Lower lobe of right lung (tissue), 2 donors: ENCODE results near the gene MOXD1. TPM values are rescaled to one million over a fixed set of nuclear protein-coding genes. Genes with fewer than 3 reads are reported as not detected.

Source experiments
- ATAC-seq, 2 donors: fragments of 200-7000 bp; cut with Tn5 transposase; one replicate each; pipeline ENCODE4 v1.9.1; 2020 to 2022; ENCODE audit warnings: mild to moderate bottlenecking in 2 of 2, moderate library complexity in 2 of 2
- DNase-seq: peaks from one replicate; pipeline ENCODE4 v3.0.0-alpha.2; 2020
- H3K27ac ChIP-seq: fragments of 200-600 bp; one replicate; pipeline ENCODE4 v1.8.0; 2022
- H3K27me3 ChIP-seq: fragments of 200-600 bp; one replicate; pipeline ENCODE4 v1.8.0; 2022; ENCODE audit warnings: low read depth
- H3K36me3 ChIP-seq: fragments of 200-600 bp; one replicate; pipeline ENCODE4 v1.8.0; 2022; ENCODE audit warnings: mild to moderate bottlenecking
- H3K4me1 ChIP-seq: fragments of 200-600 bp; one replicate; pipeline ENCODE4 v1.8.0; 2022
- H3K4me3 ChIP-seq: fragments of 200-600 bp; one replicate; pipeline ENCODE4 v1.8.0; 2022; ENCODE audit warnings: mild to moderate bottlenecking
- H3K9me3 ChIP-seq: fragments of 200-600 bp; one replicate; pipeline ENCODE4 v1.8.0; 2022
- CTCF ChIP-seq: fragments of 200-600 bp; IDR thresholded peaks from one replicate; pipeline ENCODE4 v1.8.0; 2022; ENCODE audit warnings: antibody characterized with exemption, mild to moderate bottlenecking
- intact Hi-C: fragments of 100-400 bp; cut with DNase I; formaldehyde crosslinking; loops from one replicate; pipeline ENCODE4 v1.11.0; 2022
- total RNA-seq: library from RNA; stranded (reverse); fragmentation: NEBNext Ultra II Directional; extraction: Animal tissue kit (Norgen Biotek cat#: 25700); gene quantifications from one replicate; pipeline ENCODE4 v1.2.1, GENCODE V29; 2021
- donor health status: DM: no; HTN: yes; CAD: no; lungs with severe emphysema.

The MOXD1 gene
- total RNA-seq, 1 donor from 2014 or later: 13.4 TPM

GRCh38 chr6:132380358-132381029 is 20.8 kb downstream of the MOXD1 start:
- H3K4me3 ChIP-seq: no peak overlapping the region
- no peak overlapping the region for H3K27ac ChIP-seq
- intact Hi-C loops: no loop called here
- H3K4me1 ChIP-seq: no peaks in the 10 kb centered on the region
- no peaks in the 10 kb centered on the region for H3K9me3 ChIP-seq
- ATAC-seq (no peak), DNase-seq (no peak)
- TF ChIP-seq CTCF: no peak
- no peaks in the 10 kb centered on the region for H3K27me3 ChIP-seq
- no peaks in the 10 kb centered on the region for H3K36me3 ChIP-seq

- intact Hi-C loops: no loop called here
- no peaks in the 10 kb centered on the region for H3K36me3 ChIP-seq
- no peaks in the 10 kb centered on the region for H3K9me3 ChIP-seq
- H3K4me3 ChIP-seq: no peak overlapping the region
- no peak for TF ChIP-seq CTCF
- no peak overlapping the region for H3K27ac ChIP-seq
- ATAC-seq (no peak), DNase-seq (no peak)
- no peaks in the 10 kb centered on the region for H3K27me3 ChIP-seq
- no peaks in the 10 kb centered on the region for H3K4me1 ChIP-seq
Observed at GRCh38 chr6:132369526-132369925, 31.7 kb downstream of the MOXD1 start.

GRCh38 chr6:132368916-132369481 is 32.3 kb downstream of the MOXD1 start:
- TF ChIP-seq CTCF: no peak
- Histone ChIP-seq H3K36me3 (no peaks in the 10 kb centered on the region), H3K9me3 (no peaks in the 10 kb centered on the region), H3K4me3 (no peak overlapping the region), H3K4me1 (no peaks in the 10 kb centered on the region), H3K27ac (no peak overlapping the region), H3K27me3 (no peaks in the 10 kb centered on the region)
- intact Hi-C loops: no loop called here
- DNase-seq: no peak
- no peak for ATAC-seq

GRCh38 chr6:132365281-132365907 is 35.9 kb downstream of the MOXD1 start:
- H3K27ac ChIP-seq: no peak overlapping the region
- DNase-seq (no peak), ATAC-seq (no peak)
- no peaks in the 10 kb centered on the region for H3K9me3 ChIP-seq
- intact Hi-C loops: no loop called here
- H3K4me3 ChIP-seq: no peak overlapping the region
- TF ChIP-seq CTCF: no peak
- H3K36me3 ChIP-seq: no peaks in the 10 kb centered on the region
- no peaks in the 10 kb centered on the region for H3K4me1 ChIP-seq
- H3K27me3 ChIP-seq: no peaks in the 10 kb centered on the region

- DNase-seq: no peak
- H3K4me1 ChIP-seq: no peaks in the 10 kb centered on the region
- ATAC-seq: no peak
Observed at GRCh38 chr6:132364306-132365074, 36.8 kb downstream of the MOXD1 start.

More at GRCh38 chr6:132364306-132365074, 36.8 kb downstream of the MOXD1 start:
- Histone ChIP-seq H3K27ac (no peak overlapping the region), H3K27me3 (no peaks in the 10 kb centered on the region), H3K9me3 (no peaks in the 10 kb centered on the region), H3K4me3 (no peak overlapping the region), H3K36me3 (no peaks in the 10 kb centered on the region)
- TF ChIP-seq CTCF: no peak
- intact Hi-C loops: no loop called here
